Fibroblast of peridontal ligament (primary cell): ENCODE results near the gene VPS33A.
"Not testable (repeated sequence)": the region's sequence is repeated elsewhere in the genome, so short reads cannot be mapped to it uniquely, and the experiment has no call there.

Experiments
- DNase-seq: peaks from one replicate; pipeline ENCODE4 v3.0.0-alpha.2; 2010; ENCODE audit errors: extremely low read depth

The VPS33A gene

GRCh38 chr12:122266230-122266901 is at the start of gene VPS33A:
Gene VPS33A (minus strand): TSS chr12:122266494. CDS start chr12:122266408, 86 bp downstream.
- peak; percentile 98 for DNase-seq

GRCh38 chr12:122312926-122313325 is 46.6 kb upstream of the VPS33A start:
- no peak for DNase-seq

- DNase-seq, result no peak
Observed at GRCh38 chr12:122311696-122312095, 45.4 kb upstream of the VPS33A start.

GRCh38 chr12:122310626-122311333 is 44.5 kb upstream of the VPS33A start:
- no peak for DNase-seq

GRCh38 chr12:122309564-122310121 is 43.3 kb upstream of the VPS33A start:
- DNase-seq, result no peak

- DNase-seq, result peak; percentile 44
Observed at GRCh38 chr12:122308811-122309210, 42.5 kb upstream of the VPS33A start.

GRCh38 chr12:122306407-122306806 is 40.1 kb upstream of the VPS33A start:
- DNase-seq, result no peak

- DNase-seq, result no peak
Observed at GRCh38 chr12:122304924-122305323, 38.6 kb upstream of the VPS33A start.

- DNase-seq, result no peak
Observed at GRCh38 chr12:122303068-122303467, 36.8 kb upstream of the VPS33A start.

- no peak for DNase-seq
Observed at GRCh38 chr12:122298071-122298748, 31.9 kb upstream of the VPS33A start.

- DNase-seq, result no peak
Observed at GRCh38 chr12:122297494-122297893, 31.2 kb upstream of the VPS33A start.

- DNase-seq, result no peak
Observed at GRCh38 chr12:122295877-122296276, 29.6 kb upstream of the VPS33A start.

- no peak for DNase-seq
Observed at GRCh38 chr12:122293081-122293480, 26.8 kb upstream of the VPS33A start.

GRCh38 chr12:122291431-122291830 is 25.1 kb upstream of the VPS33A start:
- DNase-seq, result no peak

GRCh38 chr12:122283680-122284079 is 17.4 kb upstream of the VPS33A start:
- no peak for DNase-seq

GRCh38 chr12:122282061-122282460 is 15.8 kb upstream of the VPS33A start:
- DNase-seq, result peak; percentile 79

- DNase-seq, result no peak
Observed at GRCh38 chr12:122276242-122276641, 9.9 kb upstream of the VPS33A start.

- DNase-seq, result no peak
Observed at GRCh38 chr12:122275459-122275858, 9.2 kb upstream of the VPS33A start.

- DNase-seq, result no peak
Observed at GRCh38 chr12:122265886-122266229, 436 bp downstream of the VPS33A start.

- DNase-seq, result no peak
Observed at GRCh38 chr12:122265476-122265875, 818 bp downstream of the VPS33A start.

- DNase-seq, result not testable (repeated sequence)
Observed at GRCh38 chr12:122260735-122261134, 5.6 kb downstream of the VPS33A start.

- DNase-seq, result not testable (repeated sequence)
Observed at GRCh38 chr12:122258939-122259338, 7.4 kb downstream of the VPS33A start.

GRCh38 chr12:122258462-122258861 is 7.8 kb downstream of the VPS33A start:
- not testable (repeated sequence) for DNase-seq
